ENCODE results near the gene FEV.

- TF ChIP-seq CTCF (IDR thresholded peaks at IDR 0.05) (no peak), POLR2A (IDR thresholded peaks at IDR 0.05) (no peak)
These were observed 7.8 kb upstream of the FEV start for GRCh38 chr2:218992703-218993344.

All from lower leg skin (tissue), 3 donors.